ENCODE results near the gene TRAF2.
"Not testable (repeated sequence)": the region's sequence is repeated elsewhere in the genome, so short reads cannot be mapped to it uniquely, and the experiment has no call there.

TRAF2 gene

DNA sequence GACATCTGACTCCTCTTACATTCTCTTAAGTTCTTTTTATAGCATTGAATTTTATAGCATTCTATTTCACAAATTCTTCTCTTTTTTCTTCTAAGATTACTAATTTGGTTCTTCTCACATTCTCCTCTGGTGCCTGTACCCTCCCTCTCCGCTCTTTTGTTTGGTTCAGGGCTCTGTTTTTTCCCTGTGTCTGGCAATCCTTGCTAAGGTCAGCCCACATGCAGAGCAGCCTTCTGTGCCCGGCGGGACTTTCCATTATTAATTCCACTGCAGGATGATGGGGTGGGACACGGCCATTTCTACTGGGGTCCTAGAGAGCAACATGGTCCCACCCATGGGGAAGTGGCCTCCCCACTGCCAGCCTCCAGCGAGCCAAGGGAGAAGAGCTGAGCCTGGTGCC, 9.8 kb upstream of the TRAF2 start:
- no peak for DNase-seq
- no peak overlapping the region for H3K9ac ChIP-seq (ENCODE audit: low read length)
- no peaks in the 10 kb centered on the region for H3K27me3 ChIP-seq (replicated peaks; ENCODE audit: insufficient read depth, low read length)
- no peaks in the 10 kb centered on the region for H3K79me2 ChIP-seq (ENCODE audit: low read length)
- H2AFZ ChIP-seq (ENCODE audit: low read length) = no peak overlapping the region
- no peaks in the 10 kb centered on the region for H3K9me2 ChIP-seq (replicated peaks; ENCODE audit: insufficient read depth, low read length)
- H3K4me2 ChIP-seq (ENCODE audit: low read depth, low read length) = no peak overlapping the region
- no peaks in the 10 kb centered on the region for H3K9me3 ChIP-seq (replicated peaks; ENCODE audit: insufficient read depth, low read length)
- H3K4me1 ChIP-seq (ENCODE audit: low read length) = peaks cover 3% of the 10 kb centered on the region
- peaks cover 2% of the 10 kb centered on the region for H3F3A ChIP-seq (ENCODE audit: insufficient read depth, low read length)
- no peak overlapping the region for H3K27ac ChIP-seq (ENCODE audit: low read length)
- H3K4me3 ChIP-seq (ENCODE audit: low read length) = no peak overlapping the region
- H3K36me3 ChIP-seq (replicated peaks; ENCODE audit: insufficient read depth, low read length) = no peaks in the 10 kb centered on the region
- TF ChIP-seq CTCF (IDR thresholded peaks at IDR 0.05; ENCODE audit: low read length) (no peak), EZH2 (optimal IDR thresholded peaks at IDR 0.05; ENCODE audit: low read depth, low read length) (no peak), EZH2phosphoT487 (IDR thresholded peaks at IDR 0.05; ENCODE audit: low read length) (no peak)
- H4K20me1 ChIP-seq (ENCODE audit: insufficient read depth, low read length) = no peaks in the 10 kb centered on the region

DNA sequence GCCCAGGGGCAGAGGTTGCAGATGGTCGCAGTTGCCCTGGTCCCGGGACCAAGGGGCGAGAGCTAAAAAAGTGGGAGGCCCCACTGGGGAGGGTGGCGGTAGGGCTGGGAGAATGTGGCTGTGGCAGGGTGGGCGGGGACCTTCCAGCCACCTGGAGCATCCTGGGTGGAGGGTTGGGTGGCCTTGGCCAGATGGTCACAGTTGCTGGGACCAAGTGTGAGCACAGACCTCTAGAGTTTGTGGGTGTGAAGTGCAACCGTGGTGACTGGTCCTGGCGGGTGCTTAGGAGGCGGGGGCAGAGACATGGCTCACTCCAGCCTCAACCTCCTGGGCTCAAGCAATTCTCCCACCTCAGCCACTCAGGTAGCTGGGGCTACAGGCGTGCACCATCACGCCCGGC, 5.7 kb upstream of the TRAF2 start:
- H3K9ac ChIP-seq (ENCODE audit: low read length) = no peak overlapping the region
- no peaks in the 10 kb centered on the region for H3K9me3 ChIP-seq (replicated peaks; ENCODE audit: insufficient read depth, low read length)
- H4K20me1 ChIP-seq (ENCODE audit: insufficient read depth, low read length) = no peaks in the 10 kb centered on the region
- no peak overlapping the region for H3K27ac ChIP-seq (ENCODE audit: low read length)
- peaks cover 29% of the 10 kb centered on the region for H3F3A ChIP-seq (ENCODE audit: insufficient read depth, low read length)
- H3K4me3 ChIP-seq (ENCODE audit: low read length) = no peak overlapping the region
- H3K27me3 ChIP-seq (replicated peaks; ENCODE audit: insufficient read depth, low read length) = no peaks in the 10 kb centered on the region
- H3K4me2 ChIP-seq (ENCODE audit: low read depth, low read length) = no peak overlapping the region
- no peaks in the 10 kb centered on the region for H3K36me3 ChIP-seq (replicated peaks; ENCODE audit: insufficient read depth, low read length)
- peaks cover 20% of the 10 kb centered on the region for H3K4me1 ChIP-seq (ENCODE audit: low read length)
- TF ChIP-seq EZH2phosphoT487 (IDR thresholded peaks at IDR 0.05; ENCODE audit: low read length) = no peak
- peaks cover 14% of the 10 kb centered on the region for H3K79me2 ChIP-seq (ENCODE audit: low read length)
- H2AFZ ChIP-seq (ENCODE audit: low read length) = no peak overlapping the region
- no peak for DNase-seq
- no peaks in the 10 kb centered on the region for H3K9me2 ChIP-seq (replicated peaks; ENCODE audit: insufficient read depth, low read length)

- Histone ChIP-seq H3K79me2 (ENCODE audit: low read length) (peaks cover 19% of the 10 kb centered on the region), H3K4me1 (ENCODE audit: low read length) (peaks cover 20% of the 10 kb centered on the region), H2AFZ (ENCODE audit: low read length) (peak overlapping the region; percentile 57), H3K9ac (ENCODE audit: low read length) (peak overlapping the region; percentile 66), H3K9me3 (replicated peaks; ENCODE audit: insufficient read depth, low read length) (no peaks in the 10 kb centered on the region), H3K27ac (ENCODE audit: low read length) (peak overlapping the region; percentile 87), H3F3A (ENCODE audit: insufficient read depth, low read length) (peaks cover 29% of the 10 kb centered on the region), H3K36me3 (replicated peaks; ENCODE audit: insufficient read depth, low read length) (no peaks in the 10 kb centered on the region), H3K4me2 (ENCODE audit: low read depth, low read length) (peak overlapping the region; percentile 96), H3K27me3 (replicated peaks; ENCODE audit: insufficient read depth, low read length) (no peaks in the 10 kb centered on the region), H4K20me1 (ENCODE audit: insufficient read depth, low read length) (no peaks in the 10 kb centered on the region), H3K9me2 (replicated peaks; ENCODE audit: insufficient read depth, low read length) (no peaks in the 10 kb centered on the region), H3K4me3 (ENCODE audit: low read length) (peak overlapping the region; percentile 64)
- DNase-seq = peak; percentile 65
- no peak for TF ChIP-seq EZH2 (optimal IDR thresholded peaks at IDR 0.05; ENCODE audit: low read depth, low read length)
- no peak for TF ChIP-seq EZH2phosphoT487 (IDR thresholded peaks at IDR 0.05; ENCODE audit: low read length)
- TF ChIP-seq CTCF (IDR thresholded peaks at IDR 0.05; ENCODE audit: low read length) = no peak
These were observed 4.6 kb upstream of the TRAF2 start for GRCh38 chr9:136881691-136882108.

- no peaks in the 10 kb centered on the region for H3K36me3 ChIP-seq (replicated peaks; ENCODE audit: insufficient read depth, low read length)
- H3K4me3 ChIP-seq (ENCODE audit: low read length) = peak overlapping the region; percentile 64
- H3K4me1 ChIP-seq (ENCODE audit: low read length) = peaks cover 20% of the 10 kb centered on the region
- H3F3A ChIP-seq (ENCODE audit: insufficient read depth, low read length) = peaks cover 29% of the 10 kb centered on the region
- no peaks in the 10 kb centered on the region for H3K9me3 ChIP-seq (replicated peaks; ENCODE audit: insufficient read depth, low read length)
- TF ChIP-seq EZH2 (optimal IDR thresholded peaks at IDR 0.05; ENCODE audit: low read depth, low read length) = no peak
- peak; percentile 2; the same call in 1 of the 2 replicates for TF ChIP-seq CTCF (IDR thresholded peaks at IDR 0.05; ENCODE audit: low read length)
- H3K4me2 ChIP-seq (ENCODE audit: low read depth, low read length) = peak overlapping the region; percentile 96
- peak overlapping the region; percentile 87 for H3K27ac ChIP-seq (ENCODE audit: low read length)
- H2AFZ ChIP-seq (ENCODE audit: low read length) = peak overlapping the region; percentile 57
- H3K79me2 ChIP-seq (ENCODE audit: low read length) = peaks cover 25% of the 10 kb centered on the region
- peak overlapping the region; percentile 66 for H3K9ac ChIP-seq (ENCODE audit: low read length)
- H3K9me2 ChIP-seq (replicated peaks; ENCODE audit: insufficient read depth, low read length) = no peaks in the 10 kb centered on the region
- no peaks in the 10 kb centered on the region for H3K27me3 ChIP-seq (replicated peaks; ENCODE audit: insufficient read depth, low read length)
- H4K20me1 ChIP-seq (ENCODE audit: insufficient read depth, low read length) = no peaks in the 10 kb centered on the region
- peak; percentile 87 for DNase-seq
These were observed 4.0 kb upstream of the TRAF2 start for GRCh38 chr9:136882109-136882946.

GRCh38 chr9:136882947-136883283, 3.4 kb upstream of the TRAF2 start:
- not testable (repeated sequence) for H3K9me3 ChIP-seq (replicated peaks; ENCODE audit: insufficient read depth, low read length); H3K36me3 ChIP-seq (replicated peaks; ENCODE audit: insufficient read depth, low read length); H4K20me1 ChIP-seq (ENCODE audit: insufficient read depth, low read length); H3K27me3 ChIP-seq (replicated peaks; ENCODE audit: insufficient read depth, low read length); H3K9me2 ChIP-seq (replicated peaks; ENCODE audit: insufficient read depth, low read length); DNase-seq
- Histone ChIP-seq H3K27ac (ENCODE audit: low read length) (peak overlapping the region; percentile 87; the same call in 1 of the 2 replicates), H3K79me2 (ENCODE audit: low read length) (peaks cover 31% of the 10 kb centered on the region), H3K4me2 (ENCODE audit: low read depth, low read length) (peak overlapping the region; percentile 96; the same call in 1 of the 2 replicates), H3K9ac (ENCODE audit: low read length) (peak overlapping the region; percentile 66; the same call in 1 of the 2 replicates), H3F3A (ENCODE audit: insufficient read depth, low read length) (peaks cover 29% of the 10 kb centered on the region), H3K4me1 (ENCODE audit: low read length) (peaks cover 20% of the 10 kb centered on the region), H3K4me3 (ENCODE audit: low read length) (peak overlapping the region; percentile 64), H2AFZ (ENCODE audit: low read length) (0 out of 2 replicates have a peak overlapping the region, but pooled peaks have one; percentile 57)

All from MM.1S (cell line).